HCT116 (cell line): ENCODE measurements around the gene SHISA6. TPM values are rescaled to one million over a fixed set of nuclear protein-coding genes. Genes with fewer than 3 reads are reported as not detected.

Experiments used
- ATAC-seq: fragments of 200-7000 bp; cut with Tn5 transposase; 2 replicates; pipeline ENCODE4 v1.9.1; 2020; ENCODE audit warnings: mild to moderate bottlenecking, moderate library complexity
- BruUV-seq: library from RNA; stranded (reverse); fragments of 400-500 nt; replicated peaks from 2 replicates; lab custom pipeline; 2021; lab: Mats Ljungman, UMichigan
- CTCF ChIA-PET: fragments of 300-600 bp; sonication (Branson Sonifier 250); formaldehyde crosslinking; loops from one replicate; lab custom pipeline; 2021; ENCODE audit warnings: antibody characterized with exemption; lab: Charles Lee
- POLR2A ChIA-PET: fragments of 300-600, 350-600 bp; sonication (Branson Sonifier 250); formaldehyde crosslinking; loops from one replicate; lab custom pipeline; 2021; ENCODE audit warnings: antibody characterized with exemption; lab: Charles Lee
- RAD21 ChIA-PET, 2 experiments: fragments of 300-600 bp; sonication (Branson Sonifier 250); formaldehyde crosslinking; loops; one replicate each; lab custom pipeline; 2023; ENCODE audit warnings: low total read pairs in 2 of 2; ENCODE audit not compliant: uncharacterized antibody in 2 of 2, unreplicated experiment in 2 of 2, low non-redundant PET in 1 of 2; lab: Charles Lee
- DNase-seq: peaks from one replicate; pipeline ENCODE4 v3.0.0-alpha.2; 2010; ENCODE audit warnings: low read depth, low spot score
- H2AFZ ChIP-seq: fragments of 200-600 bp; shearing (Covaris generic), sonication (generic); 2 replicates; pipeline ENCODE4 v1.6.1; 2017; ENCODE audit warnings: low read depth, mixed run types, mixed read lengths, antibody characterized with exemption, low read length; ENCODE audit not compliant: poor library complexity, severe bottlenecking
- H3K27ac ChIP-seq: 2 replicates; pipeline ENCODE4 v1.5.1; 2012; ENCODE audit warnings: low read depth, low read length
- H3K27me3 ChIP-seq: fragments of 200-600 bp; sonication (generic); 2 replicates; pipeline ENCODE4 v1.6.1; 2016; ENCODE audit warnings: mixed run types, low read length, mixed read lengths; ENCODE audit not compliant: insufficient read depth
- H3K36me3 ChIP-seq, 2 experiments: fragments of 200-500 bp in 1 of 2; fragments of 200-600 bp in 1 of 2; sonication (Bioruptor generic) in 1 of 2; sonication (generic) in 1 of 2; 2 replicates each; pipeline versions ENCODE4 v1.5.1 to v1.6.1; 2014 to 2016; ENCODE audit warnings: low read length in 2 of 2, inconsistent platforms in 1 of 2, mixed read lengths in 1 of 2, mixed run types in 1 of 2; ENCODE audit not compliant: insufficient read depth in 2 of 2, control insufficient read depth in 1 of 2
- H3K4me1 ChIP-seq, 2 experiments: fragments of 200-600 bp in 1 of 2; sonication (generic) in 1 of 2; 2 replicates each; pipeline versions ENCODE4 v1.5.1 to v1.6.1; 2012 to 2017; ENCODE audit warnings: low read length in 2 of 2, inconsistent platforms in 1 of 2, mild to moderate bottlenecking in 1 of 2, mixed read lengths in 1 of 2, mixed run types in 1 of 2, moderate library complexity in 1 of 2; ENCODE audit not compliant: insufficient read depth in 2 of 2, control insufficient read depth in 1 of 2
- H3K4me2 ChIP-seq: fragments of 200-600 bp; sonication (generic); 2 replicates; pipeline ENCODE4 v1.6.1; 2017; ENCODE audit warnings: mixed run types, low read length, mixed read lengths
- H3K4me3 ChIP-seq, 2 experiments: fragments of 200-600 bp in 1 of 2; sonication (generic) in 1 of 2; replicated peaks in 1 of 2; 2 replicates each; pipeline ENCODE4 v1.5.1; 2011 to 2016; ENCODE audit warnings: low read length in 2 of 2, control low read depth in 1 of 2, low read depth in 1 of 2, mild to moderate bottlenecking in 1 of 2, mixed read lengths in 1 of 2, mixed run types in 1 of 2
- H3K79me2 ChIP-seq: fragments of 200-600 bp; sonication (generic); 2 replicates; pipeline ENCODE4 v1.6.1; 2017; ENCODE audit warnings: mild to moderate bottlenecking, mixed run types, low read length, moderate library complexity, mixed read lengths; ENCODE audit not compliant: insufficient read depth
- H3K9ac ChIP-seq: fragments of 200-600 bp; sonication (generic); 2 replicates; pipeline ENCODE4 v1.6.1; 2016; ENCODE audit warnings: low read length, mixed read lengths
- H3K9me2 ChIP-seq: fragments of 200-600 bp; sonication (generic), shearing (Covaris generic); 2 replicates; pipeline ENCODE4 v1.6.1; 2017; ENCODE audit warnings: mixed run types, mild to moderate bottlenecking, moderate library complexity; ENCODE audit not compliant: insufficient read depth
- H3K9me3 ChIP-seq, 2 experiments: fragments of 200-500 bp in 1 of 2; fragments of 200-600 bp in 1 of 2; sonication (Bioruptor generic) in 1 of 2; sonication (generic) in 1 of 2; 2 replicates each; pipeline ENCODE4 v1.6.1; 2014 to 2017; ENCODE audit warnings: low read length in 2 of 2, mixed read lengths in 2 of 2, inconsistent platforms in 1 of 2, low read depth in 1 of 2, mild to moderate bottlenecking in 1 of 2, mixed run types in 1 of 2, moderate library complexity in 1 of 2; ENCODE audit not compliant: control insufficient read depth in 1 of 2, insufficient read depth in 1 of 2
- H4K20me1 ChIP-seq: fragments of 200-600 bp; sonication (generic), shearing (Covaris generic); 2 replicates; pipeline ENCODE4 v1.6.1; 2017; ENCODE audit warnings: mixed run types, mild to moderate bottlenecking, moderate library complexity; ENCODE audit not compliant: insufficient read depth
- ATF3 ChIP-seq: IDR thresholded peaks from 2 replicates; pipeline ENCODE4 v1.6.1; 2012
- CBX3 ChIP-seq: IDR thresholded peaks from 2 replicates; pipeline ENCODE4 v1.6.1; 2012; ENCODE audit warnings: low read depth
- CEBPB ChIP-seq: IDR thresholded peaks from 2 replicates; pipeline ENCODE4 v1.6.1; 2012; ENCODE audit warnings: low read depth
- CTCF ChIP-seq, 3 experiments: fragments of 200-600 bp in 1 of 3; sonication (generic) in 1 of 3; IDR thresholded peaks in 2 of 3; conservative IDR thresholded peaks in 1 of 3; 2 replicates each; pipeline ENCODE4 v1.5.1; 2012 to 2017; ENCODE audit warnings: low read depth in 2 of 3, low read length in 2 of 3, antibody characterized with exemption in 1 of 3, borderline replicate concordance in 1 of 3, control low read depth in 1 of 3, mild to moderate bottlenecking in 1 of 3, mixed read lengths in 1 of 3, mixed run types in 1 of 3, moderate library complexity in 1 of 3; ENCODE audit not compliant: insufficient read depth in 1 of 3
- EGR1 ChIP-seq: IDR thresholded peaks from 2 replicates; pipeline ENCODE4 v1.6.1; 2012; ENCODE audit warnings: low read depth
- ELF1 ChIP-seq: IDR thresholded peaks from 2 replicates; pipeline ENCODE4 v1.6.1; 2012; ENCODE audit warnings: low read depth, borderline replicate concordance
- EZH2 ChIP-seq: fragments of 200-600 bp; sonication (generic); IDR thresholded peaks from 2 replicates; pipeline ENCODE4 v1.6.1; 2017; ENCODE audit warnings: antibody characterized with exemption, mixed run types
- EZH2phosphoT487 ChIP-seq: fragments of 200-600 bp; IDR thresholded peaks from 2 replicates; pipeline ENCODE4 v1.6.1; 2018; ENCODE audit warnings: antibody characterized with exemption, borderline replicate concordance
- JUND ChIP-seq: IDR thresholded peaks from 2 replicates; pipeline ENCODE4 v1.6.1; 2012
- POLR2A ChIP-seq: IDR thresholded peaks from 2 replicates; pipeline ENCODE4 v1.7.0; 2011; ENCODE audit warnings: borderline replicate concordance; ENCODE audit not compliant: insufficient read depth, insufficient read length; ENCODE audit errors: extremely low read depth
- POLR2AphosphoS5 ChIP-seq: IDR thresholded peaks from 2 replicates; pipeline ENCODE4 v1.6.1; 2011; ENCODE audit warnings: mild to moderate bottlenecking, low read depth, low read length, moderate library complexity
- RAD21 ChIP-seq: IDR thresholded peaks from 2 replicates; pipeline ENCODE4 v1.6.1; 2012; ENCODE audit warnings: low read depth, mild to moderate bottlenecking
- SP1 ChIP-seq: IDR thresholded peaks from 2 replicates; pipeline ENCODE4 v1.6.1; 2012; ENCODE audit warnings: low read depth
- ZBTB33 ChIP-seq: IDR thresholded peaks from 2 replicates; pipeline ENCODE4 v1.6.1; 2011; ENCODE audit warnings: mild to moderate bottlenecking, low read length, moderate library complexity; ENCODE audit not compliant: insufficient replicate concordance; ENCODE audit errors: extremely low read depth
- ZFX ChIP-seq: fragments of 450-650 bp; IDR thresholded peaks from 2 replicates; pipeline ENCODE4 v1.6.1; 2017
- ZNF274 ChIP-seq: fragments of 200-500 bp; sonication (Bioruptor generic); IDR thresholded peaks from 2 replicates; pipeline ENCODE4 v1.6.1; 2014; ENCODE audit warnings: mild to moderate bottlenecking, low read depth, low read length, inconsistent platforms
- intact Hi-C: fragments of 100-400 bp; cut with micrococcal nuclease; formaldehyde crosslinking; loops from 2 replicates; pipeline ENCODE4 v1.10.0; 2022
- total RNA-seq: library from RNA; stranded (reverse); gene quantifications from one replicate; pipeline ENCODE4 v1.2.1, GENCODE V29; 2021; ENCODE audit not compliant: unreplicated experiment

Gene SHISA6
- total RNA-seq, 1 experiment from 2014 or later = not detected

GRCh38 chr17:11561702-11562101 is 320.7 kb downstream of the SHISA6 start:
- Histone ChIP-seq H3K4me3 (no peak overlapping the region), H3K27ac (no peak overlapping the region), H4K20me1 (no peaks in the 10 kb centered on the region), H3K4me1 (no peaks in the 10 kb centered on the region), H3K9ac (no peak overlapping the region), H3K4me2 (no peak overlapping the region), H3K27me3 (no peaks in the 10 kb centered on the region), H3K36me3 (no peaks in the 10 kb centered on the region), H3K79me2 (no peaks in the 10 kb centered on the region), H3K9me2 (no peaks in the 10 kb centered on the region), H2AFZ (no peak overlapping the region), H3K9me3 (peaks cover 0 to 10% of the 10 kb centered on the region in 2 experiments; a peak in 1 of 4 replicates)
- RAD21 ChIA-PET = no interaction called here
- intact Hi-C loops = no loop called here
- no peak for TF ChIP-seq CEBPB
- no peak for TF ChIP-seq JUND
- TF ChIP-seq EZH2phosphoT487 = no peak
- no peak for TF ChIP-seq ATF3
- no peak for TF ChIP-seq ELF1
- no peak for TF ChIP-seq RAD21
- no peak for TF ChIP-seq POLR2AphosphoS5
- no peak for TF ChIP-seq ZBTB33
- no peak for TF ChIP-seq POLR2A
- no peak for TF ChIP-seq ZFX
- TF ChIP-seq SP1 = no peak
- no peak for TF ChIP-seq EGR1
- no peak for TF ChIP-seq CBX3
- TF ChIP-seq ZNF274 = no peak
- no peak for TF ChIP-seq EZH2
- TF ChIP-seq CTCF (IDR thresholded peaks at IDR 0.05 in 2 of 3, conservative IDR thresholded peaks at IDR 0.05 in 1 of 3; ENCODE audit: borderline replicate concordance in 1 of 3, insufficient read depth in 1 of 3, low read depth in 2 of 3, low read length in 2 of 3) = no peak
- ATAC-seq (no peak), DNase-seq (no peak)
- BruUV-seq = no TSS peak
- POLR2A ChIA-PET = no interaction called here
- CTCF ChIA-PET = no interaction called here
